ENCODE results near the gene ATP8A1. TPM values are rescaled to one million over a fixed set of nuclear protein-coding genes. Genes with fewer than 3 reads are reported as not detected.

The ATP8A1 gene
- total and polyA plus RNA-seq, 2 of the 4 experiments (the other 2 are of a cell fraction): 0.12 to 0.36 TPM

- H3K4me3 ChIP-seq (ENCODE audit: insufficient read depth, low read depth, low read length): no peak overlapping the region
- H3K4me1 ChIP-seq (ENCODE audit: control insufficient read depth, insufficient read depth, low read length): no peaks in the 10 kb centered on the region
- H4K91ac ChIP-seq (ENCODE audit: insufficient read depth, low read depth, low read length): no peak overlapping the region
- ChIA-PET CTCF (interaction anchor here (1.2 kb wide), 1 partner anchor 25 kb away, joined by 3 read pairs; no protein-coding TSS in a partner anchor), POLR2A (ENCODE audit: unreplicated experiment) (no interaction called here)
- H2AK5ac ChIP-seq (ENCODE audit: low read depth, low read length): no peak overlapping the region
- no peak overlapping the region for H2BK15ac ChIP-seq (ENCODE audit: low read depth, low read length)
- no peak overlapping the region for H3K9ac ChIP-seq (ENCODE audit: low read depth, low read length)
- H2BK120ac ChIP-seq (ENCODE audit: low read depth, low read length): no peak overlapping the region
- dilution Hi-C loops (cut with HindIII; ENCODE audit: low sequenced_read_pairs, unreplicated experiment): no loop called here
- H4K20me1 ChIP-seq (ENCODE audit: insufficient read depth, low read length): no peaks in the 10 kb centered on the region
- H3K79me1 ChIP-seq (ENCODE audit: low read depth in 1 of 2, low read length in 2 of 2): no peaks in the 10 kb centered on the region
- BruUV-seq (replicated peaks): no TSS peak
- H3K9me1 ChIP-seq (ENCODE audit: insufficient read depth, low read length): no peaks in the 10 kb centered on the region
- no peak overlapping the region for H4K5ac ChIP-seq (ENCODE audit: low read depth, low read length)
- intact Hi-C loops (cut with micrococcal nuclease): no loop called here
- no peaks in the 10 kb centered on the region for H3K36me3 ChIP-seq (ENCODE audit: control insufficient read depth, insufficient read depth, low read length)
- H2AK9ac ChIP-seq (replicated peaks; ENCODE audit: low read depth, low read length, poor library complexity): no peak overlapping the region
- H3K27me3 ChIP-seq (ENCODE audit: control insufficient read depth, insufficient read depth, low read length): no peaks in the 10 kb centered on the region
- no peak overlapping the region for H3K27ac ChIP-seq (ENCODE audit: insufficient read depth, low read length)
- no peak overlapping the region for H4K8ac ChIP-seq (ENCODE audit: low read depth in 2 of 2, low read length in 2 of 2)
- no peak overlapping the region for H3K56ac ChIP-seq (ENCODE audit: extremely low read depth, insufficient read depth, low read length)
- in situ Hi-C loops (cut with MboI; ENCODE audit: low sequenced_read_pairs): no loop called here
- no peak overlapping the region for H3K4ac ChIP-seq (ENCODE audit: low read depth, low read length)
- DNase-seq: no peak
- TF ChIP-seq CEBPB (IDR thresholded peaks at IDR 0.05; ENCODE audit: low read depth, low read length): no peak
- TF ChIP-seq BHLHE40 (IDR thresholded peaks at IDR 0.05; ENCODE audit: low read depth, low read length): no peak
- no peak for TF ChIP-seq RCOR1 (IDR thresholded peaks at IDR 0.05; ENCODE audit: insufficient replicate concordance, low read length)
- no peak for TF ChIP-seq USF2 (IDR thresholded peaks at IDR 0.05; ENCODE audit: low read depth, low read length)
- TF ChIP-seq MXI1 (IDR thresholded peaks at IDR 0.05; ENCODE audit: borderline replicate concordance, low read depth, low read length): no peak
- TF ChIP-seq CHD1 (IDR thresholded peaks at IDR 0.05; ENCODE audit: low read depth, low read length): no peak
- H2BK5ac ChIP-seq (ENCODE audit: low read depth, low read length, poor library complexity, severe bottlenecking): no peak overlapping the region
- no CpG with 5 or more reads among the region's 1 CpG for WGBS, 2 experiments (ENCODE audit: extremely low coverage in 2 of 2, insufficient read length in 1 of 2)
- H3K9me3 ChIP-seq (ENCODE audit: control insufficient read depth, insufficient read depth, low read length): no peaks in the 10 kb centered on the region
- no peak overlapping the region for H3K23ac ChIP-seq (ENCODE audit: low read depth, low read length)
- no peak for ATAC-seq (ENCODE audit: low read depth)
- no peak overlapping the region for H3K18ac ChIP-seq (ENCODE audit: low read depth, low read length)
- no peak overlapping the region for H2AFZ ChIP-seq (replicated peaks; ENCODE audit: low read length, poor library complexity)
- no peak overlapping the region for H2BK20ac ChIP-seq (ENCODE audit: low read depth, low read length)
- no peak overlapping the region for H3K14ac ChIP-seq (replicated peaks; ENCODE audit: low read depth, low read length)
- no peak overlapping the region for H3K4me2 ChIP-seq (ENCODE audit: low read depth, low read length)
Observed at GRCh38 chr4:42586775-42587174, 70.1 kb downstream of the ATP8A1 start.

Measured in IMR-90 (cell line).